OCI-LY1 (cell line): Measurements from ENCODE around the gene SRP14.
"Not testable (repeated sequence)": the region's sequence is repeated elsewhere in the genome, so short reads cannot be mapped to it uniquely, and the experiment has no call there.

ENCODE experiments used
- CTCF ChIP-seq: fragments of 200-600 bp; sonication (generic), shearing (Covaris generic); IDR thresholded peaks from 2 replicates; pipeline ENCODE4 v1.5.1; 2017; ENCODE audit warnings: mild to moderate bottlenecking, antibody characterized with exemption, low read length, moderate library complexity, mixed read lengths
- EZH2 ChIP-seq: fragments of 200-600 bp; sonication (generic), shearing (Covaris generic); IDR thresholded peaks from 2 replicates; pipeline ENCODE4 v1.8.0; 2017; ENCODE audit warnings: borderline replicate concordance, mixed run types, mild to moderate bottlenecking, antibody characterized with exemption, low read length, moderate library complexity, mixed read lengths

GRCh38 chr15:39996228-39996627, 42.8 kb downstream of the SRP14 start:
- not testable (repeated sequence) for TF ChIP-seq CTCF, EZH2
